Osteocyte (in vitro differentiated cells): Measurements from ENCODE around the gene GDNF. TPM values are rescaled to one million over a fixed set of nuclear protein-coding genes. Genes with fewer than 3 reads are reported as not detected.
"Not testable (repeated sequence)": the region's sequence is repeated elsewhere in the genome, so short reads cannot be mapped to it uniquely, and the experiment has no call there.

Experiments
- DNase-seq: peaks from one replicate; pipeline ENCODE4 v3.0.0; 2021; ENCODE audit warnings: mixed read lengths; ENCODE audit not compliant: unreplicated experiment; ENCODE audit errors: extremely low spot score
- H3K27ac Mint-ChIP-seq: one replicate; pipeline ENCODE4 v1.8.0; 2021; ENCODE audit warnings: mild to moderate bottlenecking, mixed read lengths; ENCODE audit not compliant: unreplicated experiment
- H3K27me3 Mint-ChIP-seq: one replicate; pipeline ENCODE4 v1.8.0; 2021; ENCODE audit warnings: mixed read lengths; ENCODE audit not compliant: unreplicated experiment
- H3K36me3 Mint-ChIP-seq: one replicate; pipeline ENCODE4 v1.8.0; 2021; ENCODE audit warnings: mixed read lengths; ENCODE audit not compliant: unreplicated experiment
- H3K4me1 Mint-ChIP-seq: one replicate; pipeline ENCODE4 v1.8.0; 2021; ENCODE audit warnings: mixed read lengths; ENCODE audit not compliant: unreplicated experiment
- H3K4me3 Mint-ChIP-seq: one replicate; pipeline ENCODE4 v1.8.0; 2021; ENCODE audit warnings: mild to moderate bottlenecking, moderate library complexity, mixed read lengths; ENCODE audit not compliant: unreplicated experiment
- H3K9me3 Mint-ChIP-seq: one replicate; pipeline ENCODE4 v1.8.0; 2021; ENCODE audit warnings: mixed read lengths; ENCODE audit not compliant: unreplicated experiment
- CTCF ChIP-seq: fragments of 200-600 bp; sonication (generic); IDR thresholded peaks from 2 replicates; pipeline ENCODE4 v1.5.0; 2021; ENCODE audit warnings: antibody characterized with exemption, mild to moderate bottlenecking, moderate library complexity
- total RNA-seq: library from RNA; stranded (reverse); gene quantifications from 2 replicates; pipeline ENCODE4 v1.2.1, GENCODE V29; 2021

Gene GDNF
- total RNA-seq, 1 donor from 2014 or later: 0.32 TPM

DNA sequence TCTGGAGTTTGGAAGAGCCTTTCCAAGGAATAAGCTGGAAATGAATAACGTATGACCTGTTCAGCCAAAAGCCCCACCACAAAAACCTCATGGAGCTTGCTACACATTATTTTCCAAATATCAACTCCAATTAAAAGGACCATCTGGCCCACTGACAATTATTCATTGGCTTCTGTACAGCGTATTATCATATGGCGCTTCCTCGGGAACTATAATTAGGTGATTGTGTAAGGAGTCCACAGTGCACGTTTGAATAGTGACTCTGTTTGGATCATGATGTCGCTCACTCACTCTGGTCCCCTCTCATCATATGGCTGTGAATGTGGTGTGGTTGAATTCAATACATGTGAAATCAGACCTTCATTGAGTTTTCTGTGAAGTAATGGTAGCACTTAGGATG lies 52.1 kb downstream of the GDNF start:
- Mint-ChIP-seq H3K9me3 (no peaks in the 10 kb centered on the region), H3K4me3 (no peak overlapping the region), H3K27ac (no peak overlapping the region), H3K36me3 (no peaks in the 10 kb centered on the region), H3K4me1 (no peaks in the 10 kb centered on the region), H3K27me3 (no peaks in the 10 kb centered on the region)
- no peak for DNase-seq
- TF ChIP-seq CTCF: no peak

DNA sequence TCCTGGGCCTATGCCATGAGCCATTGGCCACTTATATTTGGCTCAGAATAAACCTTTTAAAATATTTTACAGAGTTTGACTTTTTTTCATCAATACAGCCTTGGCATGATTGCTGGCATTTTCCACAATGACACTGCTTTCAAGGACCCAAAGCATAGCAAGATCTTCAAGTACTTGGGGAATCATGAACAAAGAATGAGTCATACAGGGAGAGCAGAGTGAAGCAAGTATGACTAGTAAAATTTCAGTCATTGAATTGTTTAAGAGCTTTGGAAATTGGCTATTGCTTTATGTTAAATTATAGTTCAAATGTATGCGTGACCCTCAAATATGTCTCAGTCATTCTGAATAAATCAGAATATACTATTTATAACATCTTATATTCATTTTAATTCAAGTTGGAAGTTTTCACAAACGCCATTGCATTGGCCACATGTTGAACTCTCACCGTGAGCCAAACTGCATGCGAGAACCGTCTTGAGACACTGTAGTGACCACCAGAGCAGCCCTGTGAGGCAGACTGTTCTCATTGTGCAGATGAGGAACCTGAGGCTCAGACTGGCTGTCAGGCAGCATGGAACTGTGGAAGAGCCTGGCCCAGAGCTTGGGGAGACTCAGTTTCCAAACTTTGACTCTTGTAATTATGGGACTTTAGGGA lies 52.9 kb downstream of the GDNF start:
- Mint-ChIP-seq H3K27ac (no peak overlapping the region), H3K9me3 (no peaks in the 10 kb centered on the region), H3K4me3 (no peak overlapping the region), H3K4me1 (no peaks in the 10 kb centered on the region), H3K36me3 (no peaks in the 10 kb centered on the region), H3K27me3 (peaks cover 4% of the 10 kb centered on the region)
- TF ChIP-seq CTCF: no peak
- no peak for DNase-seq

GRCh38 chr5:37786416-37786815 lies 53.4 kb downstream of the GDNF start:
- no peaks in the 10 kb centered on the region for H3K9me3 Mint-ChIP-seq
- DNase-seq: no peak
- H3K4me1 Mint-ChIP-seq: no peaks in the 10 kb centered on the region
- no peak for TF ChIP-seq CTCF
- H3K4me3 Mint-ChIP-seq: no peak overlapping the region
- H3K27ac Mint-ChIP-seq: no peak overlapping the region
- peaks cover 5% of the 10 kb centered on the region for H3K27me3 Mint-ChIP-seq
- H3K36me3 Mint-ChIP-seq: no peaks in the 10 kb centered on the region

GRCh38 chr5:37781409-37781808 lies 58.4 kb downstream of the GDNF start:
- not testable (repeated sequence) for DNase-seq, H3K36me3 Mint-ChIP-seq, H3K27me3 Mint-ChIP-seq, H3K4me3 Mint-ChIP-seq, H3K27ac Mint-ChIP-seq, H3K4me1 Mint-ChIP-seq, H3K9me3 Mint-ChIP-seq

GRCh38 chr5:37777432-37778130 lies 62.3 kb downstream of the GDNF start:
- Mint-ChIP-seq H3K27me3 (peaks cover 5% of the 10 kb centered on the region), H3K9me3 (peaks cover 4% of the 10 kb centered on the region), H3K27ac (no peak overlapping the region), H3K36me3 (peaks cover 4% of the 10 kb centered on the region), H3K4me3 (no peak overlapping the region), H3K4me1 (peaks cover 9% of the 10 kb centered on the region)
- TF ChIP-seq CTCF: no peak
- DNase-seq: no peak
